LNCAP (cell line): ENCODE measurements around the gene DNAH2.
A peak's percentile ranks its signal among the peaks of the same experiment; 100 is the strongest.

ENCODE experiments used
- CTCF ChIP-seq: fragments of 450-650 bp; IDR thresholded peaks from 2 replicates; pipeline ENCODE4 v1.5.1; 2017; ENCODE audit warnings: mild to moderate bottlenecking

Gene DNAH2

GRCh38 chr17:7684851-7685532, 32.6 kb upstream of the DNAH2 start:
- no peak for TF ChIP-seq CTCF

- TF ChIP-seq CTCF = no peak
Observed at GRCh38 chr17:7685533-7686221, 31.9 kb upstream of the DNAH2 start.

GRCh38 chr17:7686222-7687071, 31.1 kb upstream of the DNAH2 start:
- no peak for TF ChIP-seq CTCF

GRCh38 chr17:7687072-7687907, 30.3 kb upstream of the DNAH2 start, which contains the start of gene TP53:
TP53 (minus strand) TSS chr17:7687490; CDS start chr17:7676594, 10,896 bp downstream.
- TF ChIP-seq CTCF = no peak

- peak; percentile 99 for TF ChIP-seq CTCF
Observed at GRCh38 chr17:7687908-7688807, 29.4 kb upstream of the DNAH2 start, which contains the start of gene WRAP53. WRAP53 (plus strand) TSS chr17:7688477; CDS start chr17:7688649, 172 bp downstream.

GRCh38 chr17:7688808-7689316, 28.7 kb upstream of the DNAH2 start:
- TF ChIP-seq CTCF = no peak
